CD8-positive, alpha-beta memory T cell (primary cell): Measurements from ENCODE around the gene ZEB2. TPM values are rescaled to one million over a fixed set of nuclear protein-coding genes. Genes with fewer than 3 reads are reported as not detected.

Source experiments
- CTCF ChIA-PET: fragments of 350-600 bp; sonication (Branson Sonifier 250); formaldehyde crosslinking; loops from one replicate; lab custom pipeline; 2021; ENCODE audit warnings: antibody characterized with exemption; lab: Charles Lee
- POLR2A ChIA-PET: fragments of 350-600 bp; sonication (Branson Sonifier 250); formaldehyde crosslinking; loops from one replicate; lab custom pipeline; 2021; ENCODE audit warnings: antibody characterized with exemption; lab: Charles Lee
- DNase-seq, 5 donors: peaks; one replicate each; pipeline versions ENCODE4 v3.0.0 to v3.0.0-alpha.2; 2020 to 2022; ENCODE audit warnings: mixed read lengths in 1 of 5
- H3K27ac ChIP-seq: one replicate; pipeline ENCODE4 v1.7.0; 2013; ENCODE audit warnings: low read depth, mild to moderate bottlenecking, low read length, moderate library complexity
- H3K27me3 ChIP-seq: 2 replicates; pipeline ENCODE4 v1.7.0; 2013; ENCODE audit warnings: low read length, mild to moderate bottlenecking; ENCODE audit not compliant: insufficient read depth, poor library complexity, severe bottlenecking
- H3K36me3 ChIP-seq: 2 replicates; pipeline ENCODE4 v1.7.0; 2013; ENCODE audit warnings: mild to moderate bottlenecking, low read length, moderate library complexity; ENCODE audit not compliant: insufficient read depth
- H3K4me1 ChIP-seq: 2 replicates; pipeline ENCODE4 v1.7.0; 2013; ENCODE audit warnings: mild to moderate bottlenecking, low read length, moderate library complexity; ENCODE audit not compliant: insufficient read depth
- H3K4me3 ChIP-seq: 2 replicates; pipeline ENCODE4 v1.7.0; 2013; ENCODE audit warnings: mild to moderate bottlenecking, low read length
- H3K9me3 ChIP-seq: 2 replicates; pipeline ENCODE4 v1.7.0; 2013; ENCODE audit warnings: mild to moderate bottlenecking, low read length
- H3K27ac Mint-ChIP-seq, 8 donors: one replicate each; pipeline ENCODE4 v1.8.0; 2020 to 2021; ENCODE audit warnings: mixed read lengths in 8 of 8, mild to moderate bottlenecking in 6 of 8, inconsistent platforms in 3 of 8, moderate library complexity in 3 of 8
- H3K27me3 Mint-ChIP-seq, 2 donors: one replicate each; pipeline ENCODE4 v1.8.0; 2020 to 2021; ENCODE audit warnings: mixed read lengths in 2 of 2, mild to moderate bottlenecking in 1 of 2, moderate library complexity in 1 of 2
- H3K36me3 Mint-ChIP-seq, 3 donors: one replicate each; pipeline ENCODE4 v1.8.0; 2020 to 2021; ENCODE audit warnings: mixed read lengths in 3 of 3, inconsistent platforms in 1 of 3, mild to moderate bottlenecking in 1 of 3
- H3K4me1 Mint-ChIP-seq, 3 donors: one replicate each; pipeline ENCODE4 v1.8.0; 2020 to 2021; ENCODE audit warnings: mixed read lengths in 3 of 3, inconsistent platforms in 1 of 3, mild to moderate bottlenecking in 1 of 3
- H3K4me3 Mint-ChIP-seq, 7 donors: one replicate each; pipeline ENCODE4 v1.8.0; 2020 to 2021; ENCODE audit warnings: mixed read lengths in 7 of 7, mild to moderate bottlenecking in 6 of 7, moderate library complexity in 4 of 7, inconsistent platforms in 2 of 7
- H3K9me3 Mint-ChIP-seq, 5 donors: one replicate each; pipeline ENCODE4 v1.8.0; 2020 to 2022; ENCODE audit warnings: mixed read lengths in 5 of 5, mild to moderate bottlenecking in 3 of 5, moderate library complexity in 2 of 5, inconsistent platforms in 1 of 5
- polyA plus RNA-seq: library from polyadenylated mRNA; unstranded; fragments of 300-500 nt; fragmentation: Illumina TruSeq; gene quantifications from one replicate; pipeline ENCODE4 v1.2.3, GENCODE V29; 2021
- total RNA-seq, 2 experiments: library from RNA; stranded (reverse); gene quantifications; one replicate each; pipeline ENCODE4 v1.2.3, GENCODE V29; 2021

Gene ZEB2
- total and polyA plus RNA-seq, 3 experiments from 2014 or later, result 20.6 to 35.8 (median 32.7) TPM

DNA sequence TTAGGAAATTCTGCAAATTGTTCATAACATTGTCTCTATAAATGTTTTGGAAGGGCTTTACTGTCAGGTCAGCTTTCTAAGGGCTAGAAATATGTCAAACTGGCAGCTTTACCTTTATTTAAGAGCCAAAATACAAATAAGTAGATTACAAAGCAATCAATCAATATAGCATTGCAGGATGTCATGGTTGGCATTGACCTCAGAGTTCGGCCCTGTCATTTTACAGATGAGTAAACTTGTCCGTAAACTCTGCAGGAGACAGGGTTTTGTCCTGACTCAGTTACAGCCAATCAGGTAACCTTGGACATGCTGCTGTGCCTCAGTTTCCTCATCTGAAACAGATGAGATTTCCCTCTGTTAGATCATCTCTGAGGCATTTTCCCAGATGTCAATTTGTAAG is 25.9 kb upstream of the ZEB2 start:
- Mint-ChIP-seq H3K27me3 (no peaks in the 10 kb centered on the region), H3K36me3 (no peaks in the 10 kb centered on the region), H3K27ac (no peak overlapping the region), H3K4me3 (no peak overlapping the region), H3K4me1 (peaks cover 9 to 15% (median 13%) of the 10 kb centered on the region in 3 donors), H3K9me3 (no peaks in the 10 kb centered on the region)
- CTCF ChIA-PET, result no interaction called here
- Histone ChIP-seq H3K27ac (no peak overlapping the region), H3K4me3 (no peak overlapping the region), H3K27me3 (no peaks in the 10 kb centered on the region), H3K9me3 (no peaks in the 10 kb centered on the region), H3K4me1 (no peaks in the 10 kb centered on the region), H3K36me3 (no peaks in the 10 kb centered on the region)
- POLR2A ChIA-PET, result no interaction called here
- DNase-seq, result no peak

GRCh38 chr2:144544053-144544452 is 24.1 kb upstream of the ZEB2 start:
- Mint-ChIP-seq H3K27me3 (no peaks in the 10 kb centered on the region), H3K9me3 (no peaks in the 10 kb centered on the region), H3K27ac (no peak overlapping the region), H3K4me3 (no peak overlapping the region), H3K36me3 (no peaks in the 10 kb centered on the region), H3K4me1 (peaks cover 9 to 12% (median 11%) of the 10 kb centered on the region in 3 donors)
- Histone ChIP-seq H3K4me1 (no peaks in the 10 kb centered on the region), H3K27ac (no peak overlapping the region), H3K4me3 (no peak overlapping the region), H3K27me3 (no peaks in the 10 kb centered on the region), H3K9me3 (no peaks in the 10 kb centered on the region), H3K36me3 (no peaks in the 10 kb centered on the region)
- CTCF ChIA-PET, result no interaction called here
- DNase-seq, result no peak
- POLR2A ChIA-PET, result no interaction called here

DNA sequence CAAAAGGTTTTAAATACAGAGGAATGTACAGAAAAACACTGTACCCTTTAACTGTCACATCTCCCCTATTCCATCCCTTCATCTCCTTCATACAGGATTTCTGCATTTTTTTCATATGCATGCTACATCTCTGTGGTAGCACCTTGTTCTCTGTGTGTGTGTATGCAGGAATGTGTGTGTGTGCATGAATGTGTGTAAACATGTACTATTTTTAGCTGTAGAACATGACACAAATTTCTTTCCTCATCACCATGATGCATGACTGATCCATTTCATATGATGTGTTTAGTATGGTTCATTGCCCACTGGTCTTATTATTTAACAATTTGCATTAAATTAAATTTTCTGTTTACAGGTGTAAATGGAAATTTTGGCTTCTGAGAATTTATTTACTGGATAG is 21.5 kb upstream of the ZEB2 start:
- no peak overlapping the region for H3K27ac Mint-ChIP-seq
- H3K36me3 ChIP-seq, result no peaks in the 10 kb centered on the region
- H3K4me3 ChIP-seq, result no peak overlapping the region
- H3K27me3 Mint-ChIP-seq, result no peaks in the 10 kb centered on the region
- CTCF ChIA-PET, result interaction anchor here (0.7 kb wide), 1 partner anchor 17 kb away, joined by 3 read pairs; no protein-coding TSS in a partner anchor
- no peaks in the 10 kb centered on the region for H3K4me1 ChIP-seq
- no peak overlapping the region for H3K27ac ChIP-seq
- no peaks in the 10 kb centered on the region for H3K9me3 Mint-ChIP-seq
- H3K4me3 Mint-ChIP-seq, result no peak overlapping the region
- H3K4me1 Mint-ChIP-seq, result no peaks in the 10 kb centered on the region
- H3K27me3 ChIP-seq, result no peaks in the 10 kb centered on the region
- H3K36me3 Mint-ChIP-seq, result no peaks in the 10 kb centered on the region
- no peaks in the 10 kb centered on the region for H3K9me3 ChIP-seq
- POLR2A ChIA-PET, result no interaction called here
- no peak for DNase-seq

DNA sequence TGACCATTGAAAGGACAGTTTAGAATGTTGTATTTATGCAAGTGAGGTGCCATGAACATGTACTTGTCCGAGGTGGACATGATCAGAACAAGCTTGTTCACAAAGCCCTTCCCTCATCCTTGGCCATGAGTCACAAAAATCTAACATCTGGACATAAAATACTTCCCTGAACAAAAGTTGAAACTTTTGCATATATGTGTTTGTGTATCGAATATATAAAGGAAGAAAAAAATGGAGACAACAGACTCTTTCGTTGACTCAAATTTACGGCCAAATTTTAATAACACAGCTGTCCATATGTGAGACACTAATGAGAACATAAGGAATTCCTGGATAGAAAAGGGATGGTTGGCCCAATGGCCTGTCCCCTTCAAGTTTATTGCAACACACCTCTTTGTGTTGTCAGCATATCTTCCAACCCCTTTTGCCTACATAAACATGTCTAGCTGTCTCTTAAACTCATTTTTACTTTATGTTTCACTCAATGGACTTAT is 19.4 kb upstream of the ZEB2 start:
- no peaks in the 10 kb centered on the region for H3K9me3 Mint-ChIP-seq
- H3K4me1 ChIP-seq, result no peaks in the 10 kb centered on the region
- H3K4me3 ChIP-seq, result no peak overlapping the region
- CTCF ChIA-PET, result no interaction called here
- no peak overlapping the region for H3K27ac Mint-ChIP-seq
- no peak overlapping the region for H3K4me3 Mint-ChIP-seq
- no peak for DNase-seq
- H3K27ac ChIP-seq, result no peak overlapping the region
- no peaks in the 10 kb centered on the region for H3K36me3 ChIP-seq
- no peaks in the 10 kb centered on the region for H3K36me3 Mint-ChIP-seq
- H3K27me3 Mint-ChIP-seq, result peaks cover 0 to 3% of the 10 kb centered on the region in 2 donors
- H3K27me3 ChIP-seq, result no peaks in the 10 kb centered on the region
- no peaks in the 10 kb centered on the region for H3K9me3 ChIP-seq
- POLR2A ChIA-PET, result no interaction called here
- H3K4me1 Mint-ChIP-seq, result no peaks in the 10 kb centered on the region

- no peak for DNase-seq
- ChIA-PET POLR2A (no interaction called here), CTCF (no interaction called here)
- H3K27me3 ChIP-seq, result no peaks in the 10 kb centered on the region
- H3K27ac Mint-ChIP-seq, result no peak overlapping the region
- H3K9me3 Mint-ChIP-seq, result no peaks in the 10 kb centered on the region
- H3K36me3 ChIP-seq, result no peaks in the 10 kb centered on the region
- H3K4me1 Mint-ChIP-seq, result no peaks in the 10 kb centered on the region
- no peaks in the 10 kb centered on the region for H3K4me1 ChIP-seq
- no peak overlapping the region for H3K27ac ChIP-seq
- no peak overlapping the region for H3K4me3 ChIP-seq
- H3K36me3 Mint-ChIP-seq, result no peaks in the 10 kb centered on the region
- no peaks in the 10 kb centered on the region for H3K9me3 ChIP-seq
- no peak overlapping the region for H3K4me3 Mint-ChIP-seq
- peaks cover 0 to 3% of the 10 kb centered on the region in 2 donors for H3K27me3 Mint-ChIP-seq
Observed at GRCh38 chr2:144535300-144535699, 15.4 kb upstream of the ZEB2 start.

DNA sequence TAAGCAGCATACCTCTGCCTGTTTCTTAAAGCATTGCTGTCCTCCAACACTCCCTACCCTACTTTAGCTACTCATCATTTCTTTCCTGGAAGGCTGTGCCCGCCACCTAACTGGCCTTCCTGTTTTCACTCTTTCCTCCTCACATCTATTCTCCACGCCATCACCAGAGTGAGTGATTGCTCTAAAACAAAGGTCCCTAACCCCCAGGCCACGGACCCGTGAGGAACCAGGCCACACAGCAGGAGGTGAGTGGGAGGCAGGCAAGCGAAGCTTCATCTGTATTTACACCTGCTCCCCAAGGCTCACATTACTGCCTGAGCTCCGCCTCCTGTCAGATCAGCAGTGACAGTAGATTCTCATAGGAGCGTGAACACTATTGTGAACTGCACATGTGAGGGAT is 13.3 kb upstream of the ZEB2 start:
- Histone ChIP-seq H3K27ac (no peak overlapping the region), H3K36me3 (no peaks in the 10 kb centered on the region), H3K4me1 (no peaks in the 10 kb centered on the region), H3K27me3 (no peaks in the 10 kb centered on the region), H3K4me3 (no peak overlapping the region), H3K9me3 (no peaks in the 10 kb centered on the region)
- H3K27ac Mint-ChIP-seq, result no peak overlapping the region
- ChIA-PET POLR2A (interaction anchor here (0.8 kb wide), 1 partner anchor 15 kb away, joined by 3 read pairs; no protein-coding TSS in a partner anchor), CTCF (interaction anchor here (1.1 kb wide), 1 partner anchor 12 kb away, joined by 3 read pairs; no protein-coding TSS in a partner anchor)
- no peak overlapping the region for H3K4me3 Mint-ChIP-seq
- H3K27me3 Mint-ChIP-seq, result peaks cover 0 to 4% of the 10 kb centered on the region in 2 donors
- no peaks in the 10 kb centered on the region for H3K36me3 Mint-ChIP-seq
- H3K4me1 Mint-ChIP-seq, result no peaks in the 10 kb centered on the region
- no peaks in the 10 kb centered on the region for H3K9me3 Mint-ChIP-seq
- no peak for DNase-seq

- peaks cover 0 to 3% of the 10 kb centered on the region in 2 donors for H3K27me3 Mint-ChIP-seq
- Histone ChIP-seq H3K9me3 (no peaks in the 10 kb centered on the region), H3K36me3 (no peaks in the 10 kb centered on the region), H3K27ac (no peak overlapping the region), H3K27me3 (no peaks in the 10 kb centered on the region), H3K4me3 (no peak overlapping the region), H3K4me1 (no peaks in the 10 kb centered on the region)
- no peak for DNase-seq
- H3K36me3 Mint-ChIP-seq, result no peaks in the 10 kb centered on the region
- no peak overlapping the region for H3K27ac Mint-ChIP-seq
- no peak overlapping the region for H3K4me3 Mint-ChIP-seq
- CTCF ChIA-PET, result no interaction called here
- H3K4me1 Mint-ChIP-seq, result no peaks in the 10 kb centered on the region
- POLR2A ChIA-PET, result no interaction called here
- no peaks in the 10 kb centered on the region for H3K9me3 Mint-ChIP-seq
Observed at GRCh38 chr2:144530596-144530995, 10.7 kb upstream of the ZEB2 start.

DNA sequence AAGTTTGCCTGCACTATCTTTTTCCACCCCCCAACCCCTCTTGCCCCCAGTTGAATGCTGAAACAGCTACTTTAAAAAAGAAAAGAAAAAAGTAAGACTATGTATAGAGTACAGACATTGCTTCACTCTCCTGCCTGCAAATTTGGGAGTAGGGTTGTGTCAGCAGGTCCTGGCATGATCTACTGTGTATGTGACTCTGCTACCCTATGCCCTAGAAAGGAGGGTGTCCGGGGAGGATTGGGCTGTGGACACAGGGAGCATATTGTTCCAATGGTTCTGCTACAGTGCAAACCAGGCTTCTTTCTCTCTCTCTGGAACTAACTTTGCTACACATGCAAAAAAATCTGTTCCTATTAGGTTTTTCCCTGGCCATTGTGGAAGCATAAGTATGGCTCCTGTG is 9.9 kb upstream of the ZEB2 start:
- Mint-ChIP-seq H3K4me1 (peaks cover 0 to 1% (median under 1%) of the 10 kb centered on the region in 3 donors), H3K9me3 (no peaks in the 10 kb centered on the region), H3K36me3 (no peaks in the 10 kb centered on the region), H3K27me3 (peaks cover 3 to 5% of the 10 kb centered on the region in 2 donors), H3K27ac (no peak overlapping the region), H3K4me3 (no peak overlapping the region)
- Histone ChIP-seq H3K9me3 (no peaks in the 10 kb centered on the region), H3K27ac (no peak overlapping the region), H3K4me1 (no peaks in the 10 kb centered on the region), H3K27me3 (no peaks in the 10 kb centered on the region), H3K36me3 (no peaks in the 10 kb centered on the region), H3K4me3 (no peak overlapping the region)
- no peak for DNase-seq
- ChIA-PET CTCF (interaction anchor here (0.7 kb wide), 1 partner anchor 12 kb away, joined by 3 read pairs; no protein-coding TSS in a partner anchor), POLR2A (no interaction called here)
